B cell (primary cell): ENCODE results near the gene PRLR. TPM values are rescaled to one million over a fixed set of nuclear protein-coding genes. Genes with fewer than 3 reads are reported as not detected.

Experiments used
- ATAC-seq: fragments of 200-7000 bp; cut with Tn5 transposase; one replicate; pipeline ENCODE4 v1.10.0; 2021; ENCODE audit warnings: low read depth, mild to moderate bottlenecking, moderate number of reproducible peaks, moderate library complexity
- CTCF ChIA-PET: fragments of 350-600 bp; sonication (Branson Sonifier 250); formaldehyde crosslinking; loops from one replicate; lab custom pipeline; 2021; ENCODE audit warnings: antibody characterized with exemption, inconsistent platforms; lab: Charles Lee
- POLR2A ChIA-PET: fragments of 350-600 bp; sonication (Branson Sonifier 250); formaldehyde crosslinking; loops from one replicate; lab custom pipeline; 2021; ENCODE audit warnings: antibody characterized with exemption; lab: Charles Lee
- DNase-seq: peaks from one replicate; pipeline ENCODE4 v3.0.0; 2013
- H2AFZ ChIP-seq: 2 replicates; pipeline ENCODE4 v1.6.1; 2012; ENCODE audit warnings: mild to moderate bottlenecking, low read depth, low read length; ENCODE audit not compliant: insufficient read depth, poor library complexity, severe bottlenecking
- H3K27ac ChIP-seq, 2 donors: 1 replicate in 1 of 2; 2 replicates in 1 of 2; pipeline ENCODE4 v1.5.1; 2012 to 2013; ENCODE audit warnings: low read length in 2 of 2, mild to moderate bottlenecking in 2 of 2, moderate library complexity in 1 of 2
- H3K27me3 ChIP-seq, 4 experiments: fragments of 200-600 bp in 1 of 4; sonication (generic) in 1 of 4; replicated peaks in 1 of 4; 1 replicate in 2 of 4; 2 replicates in 2 of 4; pipeline versions ENCODE4 v1.6.1 to v1.7.0; 2013 to 2016; ENCODE audit warnings: low read length in 3 of 4, mild to moderate bottlenecking in 2 of 4, mixed read lengths in 1 of 4, moderate library complexity in 1 of 4; ENCODE audit not compliant: insufficient read depth in 4 of 4, control insufficient read depth in 3 of 4; ENCODE audit errors: control extremely low read depth in 1 of 4
- H3K36me3 ChIP-seq, 2 experiments: replicated peaks in 1 of 2; 1 replicate in 1 of 2; 2 replicates in 1 of 2; pipeline versions ENCODE4 v1.6.1 to v1.7.1; 2013; ENCODE audit warnings: low read length in 1 of 2; ENCODE audit not compliant: insufficient read depth in 2 of 2, control insufficient read depth in 1 of 2; ENCODE audit errors: control extremely low read depth in 1 of 2, extremely low read depth in 1 of 2
- H3K4me1 ChIP-seq, 2 donors: fragments of 200-600 bp in 1 of 2; sonication (generic) in 1 of 2; 1 replicate in 1 of 2; 2 replicates in 1 of 2; pipeline versions ENCODE4 v1.5.1 to v1.6.1; 2013 to 2017; ENCODE audit warnings: low read length in 2 of 2; ENCODE audit not compliant: control insufficient read depth in 2 of 2, insufficient read depth in 2 of 2
- H3K4me2 ChIP-seq: replicated peaks from 2 replicates; pipeline ENCODE3; 2012; ENCODE audit warnings: mild to moderate bottlenecking, low read depth, low read length; ENCODE audit not compliant: poor library complexity, severe bottlenecking
- H3K4me3 ChIP-seq, 5 experiments: fragments of 200-600 bp in 1 of 5; sonication (generic) in 1 of 5; 1 replicate in 3 of 5; 2 replicates in 2 of 5; pipeline versions ENCODE4 v1.5.1 to v1.7.0; 2011 to 2016; ENCODE audit warnings: low read length in 4 of 5, mild to moderate bottlenecking in 4 of 5, low read depth in 2 of 5, control low read depth in 1 of 5, moderate library complexity in 1 of 5; ENCODE audit not compliant: insufficient read depth in 1 of 5; ENCODE audit errors: control extremely low read depth in 1 of 5, extremely low read depth in 1 of 5
- H3K79me2 ChIP-seq: fragments of 200-600 bp; sonication (generic); one replicate; pipeline ENCODE4 v1.6.0; 2016; ENCODE audit warnings: low read length; ENCODE audit not compliant: control insufficient read depth, insufficient read depth
- H3K9ac ChIP-seq: fragments of 200-600 bp; sonication (generic); 2 replicates; pipeline ENCODE4 v1.6.1; 2017; ENCODE audit warnings: mild to moderate bottlenecking, low read length, moderate library complexity
- H3K9me3 ChIP-seq, 3 donors: one replicate each; pipeline versions ENCODE4 v1.6.1 to v1.7.1; 2013; ENCODE audit warnings: low read length in 2 of 3; ENCODE audit not compliant: control insufficient read depth in 2 of 3, insufficient read depth in 1 of 3; ENCODE audit errors: control extremely low read depth in 1 of 3
- H4K20me1 ChIP-seq: 2 replicates; pipeline ENCODE4 v1.6.0; 2012; ENCODE audit warnings: mild to moderate bottlenecking, low read length; ENCODE audit not compliant: insufficient read depth, control insufficient read depth, poor library complexity, severe bottlenecking
- H3K27ac Mint-ChIP-seq: one replicate; pipeline ENCODE4 v1.8.0; 2021; ENCODE audit warnings: mixed read lengths
- H3K27me3 Mint-ChIP-seq: one replicate; pipeline ENCODE4 v1.8.0; 2021; ENCODE audit warnings: mixed read lengths
- H3K4me1 Mint-ChIP-seq: one replicate; pipeline ENCODE4 v1.8.0; 2021; ENCODE audit warnings: mixed read lengths
- H3K4me3 Mint-ChIP-seq: one replicate; pipeline ENCODE4 v1.8.0; 2021; ENCODE audit warnings: mixed read lengths
- H3K9me3 Mint-ChIP-seq: one replicate; pipeline ENCODE4 v1.8.0; 2022; ENCODE audit warnings: mixed read lengths; ENCODE audit not compliant: insufficient read depth
- CTCF ChIP-seq: fragments of 200-600 bp; IDR thresholded peaks from one replicate; pipeline ENCODE4 v1.8.0; 2022; ENCODE audit warnings: antibody characterized with exemption, mild to moderate bottlenecking
- EZH2 ChIP-seq: IDR thresholded peaks from 2 replicates; pipeline ENCODE4 v1.6.1; 2012; ENCODE audit warnings: borderline replicate concordance, low read depth, mild to moderate bottlenecking, moderate library complexity, low read length; ENCODE audit not compliant: insufficient read depth, poor library complexity, severe bottlenecking
- WGBS: methylation state at CpG from one replicate; pipeline ENCODE4 v1.1.5; 2013; ENCODE audit warnings: missing lambda C conversion rate; ENCODE audit not compliant: insufficient coverage; 5-methylcytosine and 5-hydroxymethylcytosine counted together
- intact Hi-C: fragments of 100-400 bp; cut with micrococcal nuclease; formaldehyde crosslinking; loops from one replicate; pipeline ENCODE4 v1.10.0; 2022
- polyA plus RNA-seq: library from polyadenylated mRNA; depleted of rRNA; stranded (reverse); fragments of >200 nt; gene quantifications from 2 replicates; pipeline ENCODE4 v1.2.3, GENCODE V29; 2012
- total RNA-seq, 2 donors: library from RNA; stranded (reverse); fragments of 120-200 nt in 1 of 2; gene quantifications; 1 replicate in 1 of 2; 2 replicates in 1 of 2; pipeline versions ENCODE4 v1.2.3 to v1.2.4, GENCODE V29; 2013 to 2022

The PRLR gene
- total and polyA plus RNA-seq, 2 donors (not counting 1 experiment from before 2014, with no cell fraction given), result 0.39 TPM; not detected in 1

- Histone ChIP-seq H2AFZ (no peak overlapping the region), H3K27ac (no peak overlapping the region), H3K4me1 (no peaks in the 10 kb centered on the region), H4K20me1 (no peaks in the 10 kb centered on the region), H3K9me3 (no peaks in the 10 kb centered on the region), H3K4me3 (no peak overlapping the region), H3K9ac (no peak overlapping the region), H3K36me3 (no peaks in the 10 kb centered on the region), H3K4me2 (no peak overlapping the region), H3K79me2 (no peaks in the 10 kb centered on the region), H3K27me3 (no peaks in the 10 kb centered on the region)
- DNase-seq, result no peak
- Mint-ChIP-seq H3K9me3 (no peaks in the 10 kb centered on the region), H3K4me1 (no peaks in the 10 kb centered on the region), H3K27me3 (peaks cover 13% of the 10 kb centered on the region), H3K4me3 (no peak overlapping the region), H3K27ac (no peak overlapping the region)
- 87% methylated on average over 2 of the region's 2 CpGs for WGBS
- no peak for ATAC-seq
- intact Hi-C loops, result no loop called here
- no peak for TF ChIP-seq CTCF
- TF ChIP-seq EZH2, result no peak
- CTCF ChIA-PET, result no interaction called here
- POLR2A ChIA-PET, result no interaction called here
These were observed 70.9 kb downstream of the PRLR start for GRCh38 chr5:35159370-35159742.

- H3K4me1 ChIP-seq, result no peaks in the 10 kb centered on the region
- no peaks in the 10 kb centered on the region for H3K27me3 ChIP-seq
- no peak overlapping the region for H3K9ac ChIP-seq
- no peak overlapping the region for H3K4me2 ChIP-seq
- ATAC-seq (no peak), DNase-seq (no peak)
- POLR2A ChIA-PET, result no interaction called here
- no peaks in the 10 kb centered on the region for H3K36me3 ChIP-seq
- no peaks in the 10 kb centered on the region for H3K79me2 ChIP-seq
- intact Hi-C loops, result no loop called here
- no peaks in the 10 kb centered on the region for H3K9me3 Mint-ChIP-seq
- H4K20me1 ChIP-seq, result no peaks in the 10 kb centered on the region
- peaks cover 13% of the 10 kb centered on the region for H3K27me3 Mint-ChIP-seq
- H3K27ac Mint-ChIP-seq, result no peak overlapping the region
- H3K4me1 Mint-ChIP-seq, result no peaks in the 10 kb centered on the region
- no peaks in the 10 kb centered on the region for H3K9me3 ChIP-seq
- CTCF ChIA-PET, result no interaction called here
- 70% methylated on average over 4 of the region's 7 CpGs for WGBS
- no peak for TF ChIP-seq EZH2
- no peak for TF ChIP-seq CTCF
- H3K4me3 Mint-ChIP-seq, result no peak overlapping the region
- no peak overlapping the region for H2AFZ ChIP-seq
- H3K4me3 ChIP-seq, result no peak overlapping the region
- no peak overlapping the region for H3K27ac ChIP-seq
These were observed 71.5 kb downstream of the PRLR start for GRCh38 chr5:35158622-35159369.
